Activated CD8-positive, alpha-beta memory T cell treated with anti-CD3 and anti-CD28 coated beads, Interleukin-2, amount 50 U/mL, for 1 hour (primary cell): Measurements from ENCODE around the gene SCFD2.

ENCODE experiments used
- DNase-seq: peaks from one replicate; pipeline ENCODE4 v3.0.0-alpha.2; 2020; ENCODE audit errors: extremely low read depth

The SCFD2 gene

DNA sequence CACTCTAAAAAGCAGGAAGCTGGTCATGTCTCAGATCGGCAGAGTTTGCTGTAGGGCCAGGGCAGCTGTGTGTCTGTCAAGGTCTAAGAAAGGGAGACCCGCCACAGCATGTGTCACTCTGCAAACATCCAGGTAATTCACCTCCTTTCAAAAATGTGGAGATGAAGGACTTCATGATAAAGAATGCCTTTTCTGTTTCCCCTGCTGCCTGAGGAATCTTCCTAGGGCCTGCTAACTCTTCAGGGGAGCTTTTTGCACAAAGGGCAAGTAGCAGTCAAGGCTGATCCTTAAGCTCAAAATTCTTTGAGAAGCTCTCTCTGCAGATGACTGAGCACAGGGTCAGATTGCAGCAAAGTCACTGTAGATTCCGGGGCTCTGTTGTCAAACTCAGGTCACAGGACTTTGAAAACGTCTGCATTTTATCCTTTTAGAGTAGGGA, 482.7 kb downstream of the SCFD2 start:
- no peak for DNase-seq

DNA sequence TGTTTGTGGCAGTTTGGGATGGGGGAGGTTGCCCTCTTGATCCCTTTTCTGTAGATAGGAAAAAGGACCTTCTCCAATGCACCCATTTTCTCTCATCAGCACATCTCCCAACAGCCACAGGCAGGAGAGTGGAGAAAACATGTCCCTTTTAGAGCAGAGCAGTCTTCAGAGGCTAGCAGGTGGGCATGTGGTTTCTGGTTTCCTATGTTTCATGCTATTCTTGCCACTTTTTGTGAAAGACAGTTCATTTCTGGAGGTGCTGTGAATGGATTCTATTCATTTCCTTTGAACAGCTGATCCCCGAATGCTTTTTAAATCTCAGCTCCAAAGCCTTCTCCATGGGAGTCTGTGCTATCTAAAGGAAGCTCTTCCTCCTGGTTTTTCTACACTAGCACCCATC, 484.9 kb downstream of the SCFD2 start:
- DNase-seq: no peak

DNA sequence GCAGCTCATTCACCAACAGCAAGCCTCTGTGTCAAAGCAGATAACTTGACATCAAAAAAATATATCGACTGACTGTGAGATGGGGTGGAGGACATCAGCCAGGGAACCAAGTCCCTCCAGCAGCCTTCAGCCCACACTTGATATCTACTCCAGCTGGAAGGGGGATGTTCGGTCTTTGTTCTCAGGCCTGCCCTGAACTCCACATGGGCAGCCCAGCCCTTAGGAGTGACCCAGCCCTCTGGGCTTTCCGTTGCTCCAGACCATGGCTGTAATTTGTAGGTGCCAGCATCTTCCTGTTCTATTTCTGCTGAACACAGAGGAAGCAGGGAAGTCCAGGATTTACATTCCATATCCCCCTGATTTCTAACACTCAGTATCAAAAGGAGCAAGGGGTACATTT, 486.4 kb downstream of the SCFD2 start:
- no peak for DNase-seq

DNA sequence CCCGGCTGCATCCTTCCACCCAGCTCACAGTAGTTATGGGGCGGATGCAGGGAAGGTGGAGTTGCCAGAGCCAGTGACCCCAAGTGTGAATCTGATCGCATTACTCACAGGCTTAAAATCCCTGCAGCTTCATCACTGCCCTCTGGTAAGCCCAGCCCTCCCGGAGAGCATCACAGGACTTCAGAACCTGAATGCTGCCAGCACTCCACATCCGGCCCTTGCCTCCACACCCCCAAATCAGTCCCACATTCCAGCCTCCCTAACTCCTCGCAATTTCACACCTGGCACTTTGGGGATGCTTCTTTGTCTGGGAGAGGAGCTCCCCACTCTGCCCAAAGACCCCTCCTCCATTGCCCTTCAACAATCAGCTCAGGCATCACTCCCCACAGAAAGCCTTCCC, 488.2 kb downstream of the SCFD2 start:
- DNase-seq: no peak

DNA sequence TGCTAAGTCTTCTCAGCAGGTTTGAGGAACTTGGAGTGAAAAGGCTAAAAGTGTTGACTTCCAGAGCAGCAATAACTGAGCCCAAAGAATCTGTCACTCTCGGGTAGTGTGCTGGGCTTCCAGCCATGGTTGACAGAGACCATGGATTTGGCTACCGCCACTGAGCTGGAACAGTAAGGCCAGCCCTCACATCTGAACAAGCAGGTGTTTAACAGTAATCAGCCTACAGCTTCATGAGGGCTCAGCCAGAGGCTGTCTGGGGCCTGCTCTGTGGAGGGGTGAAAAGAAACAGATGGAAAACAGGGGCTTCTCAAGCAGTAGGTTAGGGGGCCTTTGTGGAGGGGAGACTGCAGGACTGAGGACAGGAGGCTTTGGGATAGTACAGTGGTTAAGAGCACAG, 488.8 kb downstream of the SCFD2 start:
- DNase-seq: no peak

DNA sequence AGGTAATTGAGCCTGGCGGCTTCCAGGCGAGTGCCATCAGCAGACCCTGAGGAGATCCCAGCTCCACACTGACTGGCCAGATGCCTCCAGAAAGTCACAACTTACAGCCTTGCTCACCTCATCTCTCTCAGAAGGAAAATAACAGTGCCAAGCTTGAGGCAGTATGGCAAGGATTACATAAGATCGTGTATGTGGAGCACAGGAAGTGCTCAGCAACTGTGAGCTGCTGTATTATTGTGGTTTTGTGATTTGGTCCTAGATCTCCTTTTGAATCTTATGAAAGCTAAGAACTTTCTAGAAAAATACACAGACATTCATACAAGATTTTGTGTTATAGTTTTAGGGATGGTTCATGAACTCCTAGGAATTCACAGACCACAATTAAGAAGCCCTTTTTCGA, 489.8 kb downstream of the SCFD2 start:
- DNase-seq: no peak

DNA sequence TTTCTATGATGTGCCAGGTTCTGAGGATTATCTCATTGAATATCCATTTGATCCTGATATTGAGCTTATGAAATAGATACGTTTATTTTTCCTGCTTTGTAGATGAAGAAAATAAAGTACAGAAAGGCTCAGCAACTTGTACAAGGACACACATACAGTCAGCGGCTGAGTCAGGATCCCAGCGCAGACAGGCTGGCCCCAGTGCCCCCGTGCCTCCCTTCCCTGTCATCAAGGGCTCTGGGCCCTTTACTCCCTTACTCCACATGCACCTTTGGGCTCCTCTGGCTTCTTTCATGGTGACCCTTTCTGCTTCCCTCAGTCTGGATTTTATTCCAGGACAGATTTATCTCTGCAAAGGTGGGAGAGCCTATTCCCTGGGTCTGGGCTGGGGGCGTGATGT, 490.9 kb downstream of the SCFD2 start:
- no peak for DNase-seq

DNA sequence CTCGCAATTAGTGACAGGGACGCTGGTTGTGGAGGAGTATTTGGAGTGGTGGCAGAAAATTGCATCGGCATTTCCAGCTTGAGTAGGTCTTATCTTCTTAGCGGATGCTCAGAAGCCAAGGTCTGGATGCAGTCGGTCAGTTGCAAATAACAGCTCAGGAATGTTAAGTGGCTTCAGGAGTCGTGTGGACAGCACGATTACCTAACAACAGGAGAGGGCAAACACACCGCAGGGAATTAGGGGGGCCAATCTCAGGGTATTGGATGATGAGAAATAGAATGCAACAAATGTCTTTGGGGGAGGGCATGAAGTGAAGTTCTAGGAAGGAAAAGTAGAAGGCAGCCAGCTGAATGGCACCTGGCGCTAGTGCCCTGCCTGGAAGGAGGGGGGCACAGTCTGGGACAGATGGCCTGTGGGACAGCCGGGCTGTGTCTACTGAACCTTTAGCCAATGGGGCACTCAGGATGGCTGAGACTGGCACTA, 492.0 kb downstream of the SCFD2 start:
- DNase-seq: no peak

DNA sequence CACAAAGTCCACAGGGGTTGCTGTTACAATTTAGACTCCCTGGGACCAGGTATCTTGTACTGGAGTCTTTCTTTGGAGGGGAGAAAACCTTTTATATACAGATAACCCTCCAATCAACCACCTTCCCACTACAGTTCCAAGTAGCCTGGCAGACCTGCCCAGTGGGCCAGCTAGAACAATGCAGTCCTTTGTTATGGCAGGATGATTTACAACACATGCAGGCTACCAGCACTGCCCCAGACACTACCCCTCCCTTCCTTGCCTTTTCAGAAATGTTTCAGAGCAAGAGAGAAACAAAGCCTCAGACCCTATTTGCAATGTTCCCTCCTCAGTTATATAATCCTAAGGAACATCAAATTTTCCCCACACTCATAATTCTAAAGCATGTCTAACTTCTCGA, 492.7 kb downstream of the SCFD2 start:
- no peak for DNase-seq

DNA sequence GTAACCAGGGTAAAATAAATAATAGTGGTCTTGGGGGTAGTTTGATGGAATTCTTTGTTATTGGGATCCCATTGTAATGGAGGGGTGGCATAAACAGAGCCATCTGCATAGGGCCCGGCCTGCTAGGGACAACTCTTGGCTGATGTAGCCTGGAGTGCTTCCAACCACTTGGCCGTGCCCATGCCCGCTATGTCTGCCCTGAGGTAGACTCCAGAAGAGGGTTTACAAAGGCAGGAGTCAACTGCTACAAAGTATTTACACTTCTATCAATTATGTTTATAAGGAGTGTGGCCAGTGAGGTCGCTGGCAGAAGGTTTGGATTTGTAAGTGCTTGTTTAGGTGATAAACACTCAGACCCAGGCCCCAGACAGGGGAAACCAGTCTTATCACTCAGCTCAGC, 495.6 kb downstream of the SCFD2 start:
- no peak for DNase-seq

DNA sequence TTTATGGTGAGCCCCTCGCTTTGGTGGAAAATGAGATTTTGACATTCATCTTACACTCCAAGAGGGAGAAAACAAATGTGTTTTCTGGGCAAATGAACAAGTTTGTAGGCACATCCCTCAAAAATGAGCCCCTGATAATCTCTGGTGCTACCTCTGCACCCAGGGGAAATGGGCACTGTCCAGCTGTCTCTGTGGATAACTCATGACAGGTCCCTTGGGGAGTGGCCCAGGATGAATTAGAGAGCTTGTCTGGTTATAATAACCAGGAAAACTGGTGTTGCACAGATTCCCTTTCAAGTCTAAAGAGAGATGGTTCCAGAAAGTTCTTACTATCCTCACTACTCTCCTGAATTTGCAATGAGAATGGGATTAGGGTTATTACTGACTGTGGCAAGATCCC, 496.2 kb downstream of the SCFD2 start:
- no peak for DNase-seq

DNA sequence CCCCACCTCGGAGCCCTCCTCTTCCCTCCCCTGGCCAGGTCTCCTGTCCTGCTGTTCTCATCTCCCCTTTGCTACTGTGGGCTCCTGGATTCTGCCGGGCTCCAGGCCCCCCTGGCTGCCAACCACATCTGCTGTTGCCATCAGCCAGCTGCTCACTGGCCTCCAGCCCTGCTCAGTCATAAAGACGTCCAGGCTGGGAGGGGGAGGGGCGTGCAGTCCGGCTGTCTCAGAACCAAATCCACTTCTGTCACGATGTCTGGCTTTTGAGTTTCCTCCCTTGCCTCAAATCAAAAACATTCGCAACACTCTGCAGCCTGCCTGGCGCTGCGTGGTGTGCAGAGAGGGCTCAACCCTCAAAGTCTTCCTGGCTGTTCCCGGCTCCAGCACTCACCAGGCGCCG, 496.7 kb downstream of the SCFD2 start:
- no peak for DNase-seq

DNA sequence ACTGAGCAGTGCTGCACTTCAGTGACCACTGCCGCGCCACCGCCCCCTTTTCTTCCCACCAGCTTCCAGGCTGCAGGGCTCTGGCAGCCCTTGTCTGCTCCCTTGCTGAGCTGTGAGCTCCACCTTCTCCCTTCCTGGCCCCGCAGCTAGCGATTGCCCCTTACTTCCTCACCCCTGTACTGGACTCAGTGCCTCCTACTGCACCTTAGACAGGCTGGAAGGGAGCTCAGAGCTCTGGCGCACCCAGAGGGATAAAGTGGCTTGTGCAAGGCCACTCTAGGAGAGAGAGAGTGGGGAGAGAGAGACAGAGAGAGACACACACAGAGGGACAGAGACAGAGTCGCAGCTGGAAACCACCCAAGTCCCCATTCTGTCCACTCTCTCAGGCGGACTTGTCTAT, 497.7 kb downstream of the SCFD2 start:
- no peak for DNase-seq

DNA sequence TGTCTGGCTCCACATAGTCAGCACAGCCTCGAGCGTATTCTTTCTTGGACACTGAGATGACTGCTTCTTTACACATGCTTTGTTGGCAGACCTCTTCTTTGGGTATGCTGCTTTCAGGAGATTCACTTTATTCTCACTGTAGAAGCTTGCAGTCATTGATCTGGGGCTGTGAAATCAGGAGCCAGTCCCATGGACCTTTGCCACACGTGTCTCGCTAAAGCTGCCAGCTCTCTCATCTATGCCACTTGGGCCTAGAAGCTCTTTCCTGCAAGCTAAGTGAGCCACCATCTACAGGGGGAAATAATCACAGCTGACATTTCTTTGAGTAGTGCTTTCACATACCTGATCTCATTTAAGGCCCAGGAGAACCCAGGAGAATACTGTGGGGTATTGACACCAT, 498.7 kb downstream of the SCFD2 start:
- no peak for DNase-seq

DNA sequence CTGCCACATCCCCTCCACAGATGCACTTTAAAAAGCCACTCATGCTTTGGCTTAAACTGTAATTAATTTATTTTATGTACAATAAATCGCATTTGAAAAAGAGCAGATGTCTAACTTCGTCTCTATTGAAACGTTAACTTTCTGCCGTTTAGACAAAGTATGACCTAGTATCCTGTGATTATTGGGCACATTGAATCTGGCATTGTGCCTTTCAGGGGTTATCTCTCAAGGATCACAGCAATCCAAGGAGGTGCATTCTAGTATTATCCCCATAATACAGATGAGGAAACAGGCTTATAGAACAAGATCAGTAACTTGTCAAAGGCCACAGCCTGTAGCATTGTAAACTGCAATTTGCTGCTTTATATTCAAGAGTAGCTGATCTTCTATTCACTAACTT, 499.1 kb downstream of the SCFD2 start:
- DNase-seq: no peak

DNA sequence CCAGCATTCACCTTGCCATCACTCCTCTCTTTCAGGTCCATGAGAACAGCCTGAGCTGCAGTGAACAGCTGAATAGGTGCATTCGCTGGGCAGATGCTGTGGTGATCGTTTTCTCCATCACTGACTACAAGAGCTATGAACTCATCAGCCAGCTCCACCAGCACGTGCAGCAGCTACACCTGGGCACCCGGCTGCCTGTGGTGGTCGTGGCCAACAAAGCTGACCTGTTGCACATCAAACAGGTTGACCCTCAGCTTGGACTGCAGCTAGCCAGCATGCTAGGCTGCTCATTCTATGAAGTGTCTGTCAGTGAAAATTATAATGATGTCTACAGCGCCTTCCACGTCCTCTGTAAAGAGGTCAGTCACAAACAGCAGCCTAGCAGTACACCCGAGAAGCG, 500.6 kb downstream of the SCFD2 start:
- no peak for DNase-seq

DNA sequence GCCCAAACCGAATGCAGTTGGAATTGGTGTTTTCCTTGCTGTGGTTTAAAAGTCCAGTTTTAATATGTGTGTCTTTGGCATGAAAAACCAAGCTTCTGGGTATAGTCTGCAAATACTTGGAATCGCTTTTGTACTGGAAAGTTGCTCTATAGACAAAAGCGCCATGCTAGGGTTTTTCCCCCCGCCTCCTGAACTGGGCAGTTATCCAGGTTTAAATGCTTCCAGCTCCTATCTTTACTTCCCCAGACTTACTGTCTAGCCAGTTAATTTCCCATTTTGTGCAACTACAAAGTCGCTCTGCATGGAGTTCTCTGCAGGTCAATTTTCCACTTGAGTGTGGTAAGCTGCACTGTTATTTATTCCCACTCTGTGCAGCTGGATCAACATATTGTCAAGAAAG, 501.1 kb downstream of the SCFD2 start:
- DNase-seq: no peak

DNA sequence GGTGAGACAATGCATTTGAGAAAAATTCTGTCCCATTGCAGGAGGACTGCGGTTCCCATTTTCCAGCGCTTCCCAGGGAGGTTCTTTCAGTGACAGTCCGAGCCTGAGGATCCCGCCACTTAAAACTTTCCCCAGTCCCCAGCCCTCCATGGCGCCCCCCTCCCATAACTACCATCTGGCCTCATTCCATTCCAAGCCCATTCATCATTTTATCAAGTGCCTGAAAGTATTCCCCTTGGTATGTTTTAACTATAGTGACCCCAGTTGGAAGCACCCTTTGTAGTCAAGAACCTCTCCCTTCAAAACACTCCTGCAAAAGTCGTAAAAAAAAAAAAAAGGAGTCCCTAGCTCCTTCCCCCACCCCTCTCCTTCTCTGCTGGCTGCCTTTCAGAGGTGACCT, 502.5 kb downstream of the SCFD2 start:
- DNase-seq: no peak

DNA sequence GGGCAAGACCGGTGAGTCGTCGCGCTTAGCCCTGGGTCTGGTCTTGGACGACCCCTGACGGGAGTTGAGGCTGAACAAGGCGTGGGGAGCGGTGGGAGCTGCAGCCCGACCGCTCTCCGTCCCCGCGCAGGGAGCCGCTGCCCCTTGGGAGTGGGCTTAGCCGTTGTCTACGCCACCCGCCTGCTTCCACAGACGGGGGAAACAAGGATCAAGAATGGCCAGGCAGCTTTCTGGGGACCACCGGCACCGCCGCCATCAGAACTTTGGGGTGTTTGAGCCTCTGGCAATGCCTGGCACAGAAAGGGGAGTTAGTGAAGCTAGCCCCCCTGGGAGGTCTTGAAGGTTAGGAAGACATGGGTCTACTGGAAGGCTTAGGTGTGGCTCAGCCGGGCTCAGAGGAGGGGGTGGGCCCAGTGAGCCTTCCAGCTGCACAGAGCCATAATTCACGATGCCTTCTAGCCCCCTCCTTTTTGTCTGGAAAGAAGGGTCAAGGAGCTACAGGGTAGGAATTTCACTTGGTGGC, 503.2 kb downstream of the SCFD2 start:
- DNase-seq: no peak

DNA sequence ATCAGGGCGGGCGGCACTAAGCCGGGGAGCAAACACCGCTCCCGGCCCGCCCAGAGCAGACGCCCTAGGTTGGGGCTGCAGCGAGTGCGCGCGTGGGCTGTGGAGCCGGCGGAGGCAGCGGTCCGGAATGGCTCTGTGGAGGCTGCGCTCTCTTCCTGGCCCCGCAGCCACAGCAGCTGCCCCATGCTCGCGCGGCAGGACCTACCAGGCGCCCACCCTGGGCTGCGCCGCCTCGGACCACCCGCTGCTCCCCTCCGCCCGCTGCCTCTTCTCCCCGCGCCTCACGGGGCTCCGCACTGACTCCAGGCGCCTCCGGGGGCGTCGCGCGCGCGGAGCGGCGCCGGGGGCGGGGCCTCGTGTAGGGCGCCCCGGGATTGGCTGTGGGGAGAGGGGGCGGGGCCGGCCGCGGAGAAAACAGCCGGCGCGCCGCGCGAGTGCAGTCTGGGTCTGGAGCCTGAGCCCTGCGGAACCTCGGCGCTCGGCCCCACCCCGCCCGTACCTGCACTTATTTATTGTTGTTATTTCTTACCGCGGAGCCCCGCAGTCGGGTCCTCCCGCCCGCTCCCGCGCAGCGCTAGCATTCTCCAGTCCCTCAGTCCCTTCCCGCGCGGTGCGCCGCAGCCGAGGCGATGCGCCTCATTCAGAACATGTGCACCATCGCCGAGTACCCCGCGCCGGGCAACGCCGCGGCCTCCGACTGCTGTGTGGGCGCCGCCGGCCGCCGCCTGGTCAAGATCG, 503.8 kb downstream of the SCFD2 start, which contains the start of gene RASL11B:
Gene RASL11B (plus strand): TSS at position 439 of the 738 bp plus-strand sequence. CDS start 191 bp downstream, at position 630.
- peak; percentile 17 for DNase-seq

DNA sequence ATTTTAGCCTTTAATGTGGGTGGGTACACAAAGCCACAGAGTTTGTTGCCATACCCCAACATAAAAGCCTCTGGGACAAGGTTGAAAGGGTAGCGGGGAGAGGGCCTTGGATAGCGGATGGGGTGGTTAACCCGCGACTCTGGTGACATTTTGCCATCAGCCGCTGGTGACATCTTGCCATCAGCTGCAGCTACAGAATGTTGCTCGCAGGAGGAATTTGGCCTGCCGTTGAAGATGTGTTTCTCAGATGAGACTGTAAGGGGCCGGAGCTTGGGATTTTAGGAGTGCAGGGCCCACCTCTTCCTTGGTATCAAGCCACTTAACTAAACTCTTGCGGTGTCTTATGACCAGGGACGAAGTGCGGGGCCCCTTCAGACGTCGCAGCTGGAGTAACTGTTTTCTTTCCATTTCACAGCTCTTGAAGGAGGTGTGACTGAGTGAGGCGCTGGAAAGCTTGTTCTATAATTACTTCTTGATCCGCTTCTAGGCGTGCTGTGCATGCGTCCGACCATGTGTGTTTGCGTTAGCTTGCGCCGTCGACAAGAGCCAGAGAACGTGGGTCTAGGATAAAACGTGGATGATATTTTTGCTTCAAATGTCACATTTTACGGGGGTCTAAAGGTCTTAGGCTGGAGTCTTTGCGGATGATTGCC, 504.6 kb downstream of the SCFD2 start:
- DNase-seq: no peak

DNA sequence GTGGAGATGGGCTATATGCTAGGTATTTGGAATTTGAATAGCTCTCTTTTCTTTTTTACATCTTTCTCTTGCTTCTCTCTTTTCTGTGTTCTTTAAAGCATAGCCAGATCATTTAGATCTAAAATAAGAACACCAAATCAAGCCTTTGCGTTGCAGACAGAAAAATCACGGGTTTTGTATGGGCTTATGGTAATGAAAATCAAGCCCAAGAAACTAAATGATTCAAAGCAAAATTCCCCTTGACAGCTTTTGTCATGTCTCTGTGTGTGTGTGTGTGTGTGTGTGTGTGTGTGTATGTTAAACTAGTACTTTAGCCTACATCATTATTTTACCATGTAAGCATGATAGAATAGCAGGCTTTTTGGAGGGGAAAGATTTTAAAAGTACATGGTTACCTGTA, 505.5 kb downstream of the SCFD2 start:
- no peak for DNase-seq

DNA sequence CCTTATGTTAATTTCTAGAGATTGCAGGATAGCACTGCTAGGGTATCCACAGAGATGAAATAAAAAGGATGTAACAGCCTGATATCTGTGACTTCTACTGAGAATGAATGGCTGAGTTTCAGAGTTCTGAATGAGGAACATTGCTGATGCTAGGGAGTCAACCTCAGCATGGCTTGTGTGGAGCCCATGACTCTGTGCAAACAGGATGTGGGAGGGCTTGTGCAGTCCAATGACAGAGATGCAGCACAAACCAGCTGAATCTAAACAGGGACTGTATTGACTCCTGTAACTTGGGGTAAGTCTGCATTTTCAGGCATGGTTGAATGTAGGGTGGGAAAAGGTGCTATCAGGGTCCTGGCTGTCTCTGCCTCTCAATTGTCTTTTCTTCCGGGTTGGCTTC, 509.1 kb downstream of the SCFD2 start:
- DNase-seq: no peak
